K562 (cell line): ENCODE measurements around the gene MBD3L4. TPM values are rescaled to one million over a fixed set of nuclear protein-coding genes. Genes with fewer than 3 reads are reported as not detected.

Source experiments
- ATAC-seq: fragments of 200-7000 bp; cut with Tn5 transposase; 3 replicates; pipeline ENCODE4 v1.9.1; 2020; ENCODE audit warnings: moderate library complexity
- BruUV-seq: library from RNA; stranded (reverse); fragments of 400-500 nt; replicated peaks from 2 replicates; lab custom pipeline; 2021; lab: Mats Ljungman, UMichigan
- CTCF ChIA-PET: fragments of 300-600 bp; formaldehyde crosslinking; extraction: SDS; loops from one replicate; lab custom pipeline; 2021; ENCODE audit warnings: low intra/inter-chr PET ratio; lab: Yijun Ruan, JAX
- POLR2A ChIA-PET: fragments of 300-600, 350-650 bp; sonication (Branson Sonifier 250); formaldehyde crosslinking; extraction: SDS; loops from one replicate; lab custom pipeline; 2021; ENCODE audit warnings: antibody characterized with exemption, inconsistent platforms; lab: Yijun Ruan, JAX
- DNase-seq, 4 experiments: peaks; one replicate each; pipeline versions ENCODE4 v3.0.0 to v3.0.0-alpha.2; 2011 to 2018; ENCODE audit warnings: low spot score in 3 of 4, mixed read lengths in 3 of 4; ENCODE audit errors: extremely low read depth in 1 of 4
- FAIRE-seq: peaks from 2 replicates; lab custom pipeline; 2011; peaks lifted over from hg19 to GRCh38; lab: Jason Lieb, UNC
- H2AFZ ChIP-seq: 2 replicates; pipeline ENCODE4 v1.6.0; 2011; ENCODE audit warnings: low read depth, low read length, control low read depth, inconsistent platforms
- H3K27ac ChIP-seq: fragments of 200-600 bp; 3 replicates; pipeline ENCODE4 v1.8.0; 2011; ENCODE audit warnings: low read depth, mild to moderate bottlenecking, control low read depth, inconsistent platforms, low read length, moderate library complexity, mixed read lengths; ENCODE audit errors: extremely low read depth
- H3K27me3 ChIP-seq, 2 experiments: fragments of 300-600 bp in 1 of 2; 2 replicates in 1 of 2; 3 replicates in 1 of 2; pipeline versions ENCODE4 v1.6.0 to v1.8.0; 2011; ENCODE audit warnings: inconsistent platforms in 2 of 2, low read length in 2 of 2, mild to moderate bottlenecking in 1 of 2, mixed read lengths in 1 of 2, moderate library complexity in 1 of 2; ENCODE audit not compliant: control insufficient read depth in 2 of 2, insufficient read depth in 2 of 2
- H3K36me3 ChIP-seq: fragments of 300-600 bp; 3 replicates; pipeline ENCODE4 v1.8.0; 2011; ENCODE audit warnings: mild to moderate bottlenecking, low read length, inconsistent platforms; ENCODE audit not compliant: control insufficient read depth, insufficient read depth
- H3K4me1 ChIP-seq, 2 experiments: fragments of 200-600 bp in 1 of 2; replicated peaks in 1 of 2; 2 replicates in 1 of 2; 3 replicates in 1 of 2; pipeline versions ENCODE4 v1.5.1 to v1.8.0; 2011; ENCODE audit warnings: inconsistent platforms in 2 of 2, low read length in 2 of 2, mild to moderate bottlenecking in 1 of 2, mixed read lengths in 1 of 2, moderate library complexity in 1 of 2; ENCODE audit not compliant: control insufficient read depth in 2 of 2, insufficient read depth in 2 of 2
- H3K4me2 ChIP-seq: 2 replicates; pipeline ENCODE4 v1.6.1; 2011; ENCODE audit warnings: low read length, control low read depth, inconsistent platforms, mixed read lengths; ENCODE audit not compliant: insufficient read depth
- H3K4me3 ChIP-seq: fragments of 200-600 bp; sonication (generic), shearing (Covaris generic); 2 replicates; pipeline ENCODE4 v1.5.1; 2016; ENCODE audit warnings: control low read depth, inconsistent platforms
- H3K79me2 ChIP-seq: fragments of 200-600 bp; 3 replicates; pipeline ENCODE4 v1.8.0; 2011; ENCODE audit warnings: low read length, inconsistent platforms; ENCODE audit not compliant: control insufficient read depth, insufficient read depth
- H3K9ac ChIP-seq, 2 experiments: 2 replicates each; pipeline versions ENCODE4 v1.6.0 to v1.6.1; 2011; ENCODE audit warnings: low read depth in 2 of 2, low read length in 2 of 2, control low read depth in 1 of 2, inconsistent platforms in 1 of 2, mild to moderate bottlenecking in 1 of 2, mixed read lengths in 1 of 2; ENCODE audit not compliant: insufficient read depth in 1 of 2
- H3K9me1 ChIP-seq: one replicate; pipeline ENCODE4 v1.6.0; 2011; ENCODE audit warnings: inconsistent platforms, mild to moderate bottlenecking, low read length, moderate library complexity; ENCODE audit not compliant: control insufficient read depth, insufficient read depth
- H3K9me3 ChIP-seq: replicated peaks from 2 replicates; pipeline ENCODE4 v1.5.1; 2011; ENCODE audit warnings: low read depth, low read length, inconsistent platforms; ENCODE audit not compliant: control insufficient read depth, insufficient read depth
- H4K20me1 ChIP-seq: replicated peaks from 2 replicates; pipeline ENCODE4 v1.6.1; 2011; ENCODE audit warnings: low read length, inconsistent platforms, mixed read lengths; ENCODE audit not compliant: control insufficient read depth, insufficient read depth
- CREM ChIP-seq: IDR thresholded peaks from 2 replicates; pipeline ENCODE4 v1.6.1; 2014; ENCODE audit warnings: antibody characterized with exemption, low read depth
- ELF1 ChIP-seq: fragments of 200-800 bp; sonication (Bioruptor generic); IDR thresholded peaks from 2 replicates; pipeline ENCODE4 v1.6.1; 2016; ENCODE audit warnings: missing genetic modification characterization, missing compliant biosample characterization
- HNRNPUL1 ChIP-seq: fragments of 200-400 bp; formaldehyde crosslinking; IDR thresholded peaks from 2 replicates; pipeline ENCODE4 v1.6.1; 2017; ENCODE audit warnings: low read length
- PPARD ChIP-seq: fragments of 250-450 bp; sonication (Bioruptor Pico); IDR thresholded peaks from 2 replicates; pipeline ENCODE4 v1.8.0; 2022; ENCODE audit warnings: inconsistent platforms, mild to moderate bottlenecking, moderate library complexity
- RNF219 ChIP-seq: fragments of 250-450 bp; sonication (Bioruptor Pico); IDR thresholded peaks from 2 replicates; pipeline ENCODE4 v1.5.0; 2022; ENCODE audit warnings: mild to moderate bottlenecking
- TBL1XR1 ChIP-seq, 2 experiments: IDR thresholded peaks; 2 replicates each; pipeline ENCODE4 v1.6.1; 2012; ENCODE audit warnings: improper control_type of control experiment in 2 of 2, low read length in 2 of 2, mild to moderate bottlenecking in 1 of 2
- ZBTB5 ChIP-seq: fragments of 450-650 bp; IDR thresholded peaks from 2 replicates; pipeline ENCODE4 v1.6.1; 2017; ENCODE audit warnings: antibody characterized with exemption
- ZMIZ1 ChIP-seq, 2 experiments: fragments of 150-350 bp in 1 of 2; IDR thresholded peaks; 2 replicates each; pipeline ENCODE4 v1.6.1; 2012 to 2016; ENCODE audit warnings: low read depth in 2 of 2, low read length in 2 of 2, mild to moderate bottlenecking in 1 of 2, moderate library complexity in 1 of 2
- ZNF79 ChIP-seq: fragments of 250-450 bp; sonication (Bioruptor Pico); IDR thresholded peaks from 2 replicates; pipeline ENCODE4 v1.4.0; 2020; ENCODE audit warnings: low read depth, mild to moderate bottlenecking, moderate library complexity
- ZZZ3 ChIP-seq: fragments of 450-650 bp; IDR thresholded peaks from 2 replicates; pipeline ENCODE4 v1.6.1; 2016; ENCODE audit warnings: antibody characterized with exemption, mild to moderate bottlenecking, moderate library complexity
- WGBS: fragments of 100-300 bp; shearing (Covaris generic); methylation state at CpG from one replicate; pipeline ENCODE4 v1.1.6; 2016; ENCODE audit warnings: low coverage, mixed read lengths; ENCODE audit not compliant: insufficient coverage; ENCODE audit errors: missing lambda C conversion rate; 5-methylcytosine and 5-hydroxymethylcytosine counted together
- in situ Hi-C: fragments of 300-500 bp; cut with MboI; formaldehyde crosslinking; loops from 4 replicates; pipeline ENCODE4 v1.15.0; 2018; ENCODE audit warnings: inconsistent platforms, mixed read lengths
- intact Hi-C: fragments of 100-400 bp; cut with micrococcal nuclease; formaldehyde crosslinking; loops from 2 replicates; pipeline ENCODE4 v1.14.2; 2022
- polyA plus RNA-seq, 8 experiments: library from polyadenylated mRNA; depleted of rRNA in 4 of 8; stranded (reverse) in 5 of 8; unstranded in 3 of 8; fragments of >200 nt; fragmentation: Nextera tagmentation in 2 of 8; fragmentation: Illumina TruSeq in 1 of 8; extraction: Ambion mirVana in 2 of 8; extraction: Trizol in 1 of 8; gene quantifications; 2 replicates each; pipeline versions ENCODE4 v1.2.1 to v1.2.3, GENCODE V29; 2011 to 2014; ENCODE audit warnings: inconsistent platforms in 1 of 8, missing spikeins in 1 of 8
- total RNA-seq, 7 experiments: library from RNA; depleted of rRNA in 6 of 7; stranded (reverse); fragments of >200 nt in 6 of 7; fragmentation: Illumina TruSeq in 2 of 7; extraction: Trizol in 2 of 7; gene quantifications; 2 replicates each; pipeline versions ENCODE4 v1.2.1 to v1.2.3, GENCODE V29; 2011 to 2021; ENCODE audit warnings: low replicate concordance in 1 of 7

The MBD3L4 gene
- total and polyA plus RNA-seq, 9 of the 15 experiments (the other 6 are each of a cell fraction or from before 2014, with no cell fraction given) = not detected

GRCh38 chr19:7069042-7069903 lies 29.3 kb upstream of the MBD3L4 start, which contains the start of gene ZNF557 (continued):
- TF ChIP-seq RNF219 = no peak
- peak; percentile 35 for TF ChIP-seq CREM
- no peak for TF ChIP-seq ZZZ3
- peak; percentile 96 for TF ChIP-seq ELF1 (tag)
- no peak for TF ChIP-seq TBL1XR1 (IDR thresholded peaks at IDR 0.05; ENCODE audit: low read length in 2 of 2)
- TF ChIP-seq PPARD = no peak

- 43% methylated on average over 6 of the region's 6 CpGs for WGBS
- H4K20me1 ChIP-seq = no peaks in the 10 kb centered on the region
- peaks cover 3 to 8% of the 10 kb centered on the region in 2 experiments; a peak in 2 of 5 replicates for H3K4me1 ChIP-seq
- no peak for ATAC-seq
- 0 out of 2 replicates have a peak overlapping the region, but pooled peaks have one; percentile 98 for H3K4me3 ChIP-seq
- ChIA-PET CTCF (interaction anchor here (0.6 kb wide), 1 partner anchor 55 kb away, joined by 3 read pairs; no protein-coding TSS in a partner anchor), POLR2A (interaction anchor here (0.6 to 1.7 kb wide), 4 partner anchors 10 to 452 kb away, joined by 3 to 7 read pairs (median 6); no protein-coding TSS in a partner anchor)
- H3K79me2 ChIP-seq = peaks cover 13% of the 10 kb centered on the region
- in situ Hi-C loops = loop anchor here (5.0 kb wide), 1 partner anchor 41 kb away; no protein-coding TSS in a partner anchor
- H3K9me3 ChIP-seq = no peaks in the 10 kb centered on the region
- peak overlapping the region; percentile 81 for H3K4me2 ChIP-seq
- H2AFZ ChIP-seq = peak overlapping the region; percentile 97
- DNase-seq = no peak
- no peak overlapping the region for H3K9ac ChIP-seq
- BruUV-seq = no TSS peak
- H3K27me3 ChIP-seq = no peaks in the 10 kb centered on the region
- intact Hi-C loops = no loop called here
- H3K9me1 ChIP-seq = no peaks in the 10 kb centered on the region
- FAIRE-seq = no peak
- H3K36me3 ChIP-seq = peaks cover 24% of the 10 kb centered on the region
- no peak overlapping the region for H3K27ac ChIP-seq
- TF ChIP-seq HNRNPUL1 = no peak
- no peak for TF ChIP-seq ZNF79 (CRISPR knock-in tag)
- no peak for TF ChIP-seq ZBTB5
- no peak for TF ChIP-seq ZMIZ1 (IDR thresholded peaks at IDR 0.05; ENCODE audit: low read depth in 2 of 2, low read length in 2 of 2)
Observed at GRCh38 chr19:7068599-7068998, 28.6 kb upstream of the MBD3L4 start.
